ENCODE data around the gene ATP4B.

Gene ATP4B

DNA sequence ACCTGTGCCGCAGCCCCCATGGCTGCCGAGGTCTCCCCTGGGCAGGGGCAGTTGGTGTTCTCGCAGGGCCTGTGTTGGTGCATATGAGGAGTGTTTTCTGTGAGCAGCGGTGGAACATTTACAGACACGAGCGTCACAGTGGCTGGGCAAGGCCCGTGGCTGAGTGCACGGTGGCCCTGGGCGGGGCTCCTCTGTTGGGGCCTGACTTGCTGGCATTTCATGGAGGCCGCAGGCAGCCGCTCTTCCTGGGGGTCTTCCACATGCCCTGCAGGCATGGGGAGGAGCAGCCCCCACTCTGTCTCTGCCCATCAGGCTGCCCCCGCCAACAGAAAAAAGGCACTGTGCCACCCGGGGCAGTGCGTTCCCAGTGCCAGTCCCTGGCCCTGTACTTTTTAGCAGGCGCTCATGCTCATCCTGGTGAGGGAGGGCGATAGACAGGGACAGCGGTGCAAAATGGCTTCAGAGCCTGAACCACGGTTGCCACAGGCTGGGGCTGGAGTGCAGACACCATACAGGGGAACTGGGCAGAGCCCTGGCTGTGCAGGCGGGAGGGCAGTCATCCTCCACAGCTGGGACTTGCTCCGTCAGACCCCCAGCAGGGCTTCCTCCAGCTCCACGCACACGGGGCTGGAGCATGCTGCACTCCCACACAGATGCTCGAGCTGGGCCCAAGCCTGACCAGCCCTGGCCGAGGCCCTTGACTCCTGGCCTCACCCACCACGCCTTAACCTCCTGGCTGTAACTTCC, 49.9 kb downstream of the ATP4B start:
- DNase-seq (ENCODE audit: low read depth in 2 of 2) = no peak

- DNase-seq (ENCODE audit: low read depth in 2 of 2) = no peak
Observed at GRCh38 chr13:113607056-113607888, 50.7 kb downstream of the ATP4B start.

- no peak for DNase-seq (ENCODE audit: low read depth in 2 of 2)
Observed at GRCh38 chr13:113605866-113606438, 52.0 kb downstream of the ATP4B start.

DNA sequence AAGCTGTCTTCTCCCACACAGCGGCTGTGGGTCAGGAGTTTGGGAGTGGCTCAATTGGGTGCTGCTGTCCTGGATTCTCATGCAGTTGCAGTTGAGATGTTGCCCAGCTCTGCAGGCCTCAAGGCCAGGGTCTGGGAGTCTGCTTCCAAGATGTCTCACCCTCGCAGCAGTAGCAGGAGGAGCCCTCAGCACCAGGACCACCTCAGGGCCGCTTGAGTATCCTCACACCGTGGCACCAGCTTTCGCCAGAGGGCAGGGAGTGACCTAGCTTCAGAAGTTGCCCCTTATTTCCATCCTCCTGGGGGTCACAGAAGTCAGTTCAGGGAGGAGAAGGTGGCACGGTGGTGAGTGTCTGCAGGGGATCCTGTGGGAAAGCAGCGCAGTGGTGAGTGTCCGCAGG, 52.5 kb downstream of the ATP4B start:
- DNase-seq (ENCODE audit: low read depth in 2 of 2) = no peak

DNA sequence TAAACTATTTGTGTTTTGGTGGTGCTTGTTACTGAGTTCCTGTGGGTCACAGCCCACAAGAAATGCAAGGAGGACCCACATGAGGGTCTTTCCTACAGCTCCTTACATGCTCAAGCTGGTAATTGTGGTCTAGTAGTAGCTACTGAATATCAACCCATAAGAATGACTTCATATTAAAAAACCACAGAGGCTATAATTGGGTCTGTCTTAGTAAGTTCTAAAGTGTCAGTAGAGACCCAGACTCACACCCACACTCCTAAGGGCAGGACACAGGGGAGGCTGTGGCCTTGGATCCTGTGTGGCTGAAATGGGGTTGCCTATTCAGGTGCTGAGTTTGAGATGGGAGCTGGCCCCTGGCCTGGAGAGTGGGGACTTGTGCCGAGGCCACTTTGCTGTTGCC, 53.8 kb downstream of the ATP4B start:
- no peak for DNase-seq (ENCODE audit: low read depth in 2 of 2)

GRCh38 chr13:113603116-113603710, 54.8 kb downstream of the ATP4B start:
- no peak for DNase-seq (ENCODE audit: low read depth in 2 of 2)

GRCh38 chr13:113602291-113602988, 55.6 kb downstream of the ATP4B start:
- no peak for DNase-seq (ENCODE audit: low read depth in 2 of 2)

- DNase-seq (ENCODE audit: low read depth in 2 of 2) = no peak
Observed at GRCh38 chr13:113601166-113602070, 56.6 kb downstream of the ATP4B start.

DNA sequence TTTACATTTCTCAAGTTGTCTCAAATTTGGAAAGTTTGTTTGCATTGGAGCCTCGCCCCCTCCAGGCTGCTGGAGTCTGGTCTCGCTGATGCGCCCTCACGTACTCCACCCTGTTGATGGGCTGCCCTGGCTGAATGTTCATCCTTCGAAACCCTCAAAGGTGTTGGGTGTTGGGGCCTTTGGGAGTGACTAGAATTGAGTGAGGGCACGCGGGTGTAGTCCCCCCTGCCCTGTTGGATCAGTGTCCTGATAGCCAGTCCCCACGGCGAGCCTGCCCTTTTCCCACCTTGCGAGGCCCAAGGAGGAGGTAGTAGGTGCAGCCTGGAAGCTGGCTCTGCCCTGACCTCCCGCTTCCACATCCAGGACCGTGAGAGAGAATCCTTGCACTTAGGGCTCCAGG, 58.6 kb downstream of the ATP4B start:
- DNase-seq (ENCODE audit: low read depth in 2 of 2) = no peak
